Vagina (tissue), 2 donors: ENCODE data around the gene UST. TPM values are rescaled to one million over a fixed set of nuclear protein-coding genes. Genes with fewer than 3 reads are reported as not detected.

ENCODE experiments used
- DNase-seq, 2 donors: peaks; one replicate each; pipeline ENCODE4 v3.0.0-alpha.2; 2017; ENCODE audit errors: extremely low spot score in 2 of 2
- H3K27ac ChIP-seq: fragments of 200-600 bp; sonication (generic); one replicate; pipeline ENCODE4 v1.5.1; 2019
- H3K27me3 ChIP-seq: fragments of 200-600 bp; sonication (generic); one replicate; pipeline ENCODE4 v1.5.1; 2019
- H3K36me3 ChIP-seq, 2 donors: fragments of 200-600 bp; sonication (generic); one replicate each; pipeline ENCODE4 v1.5.1; 2017 to 2019
- H3K4me1 ChIP-seq: fragments of 200-600 bp; sonication (generic); one replicate; pipeline ENCODE4 v1.5.1; 2019
- H3K4me3 ChIP-seq, 2 donors: fragments of 200-600 bp; sonication (generic); 1 replicate in 1 of 2; 2 replicates in 1 of 2; pipeline ENCODE4 v1.5.1; 2016 to 2019
- H3K9me3 ChIP-seq: fragments of 200-600 bp; sonication (generic); one replicate; pipeline ENCODE4 v1.5.1; 2019
- POLR2A ChIP-seq, 2 donors: fragments of 450-650 bp; IDR thresholded peaks; one replicate each; pipeline ENCODE4 v1.6.1; 2017; ENCODE audit warnings: antibody characterized with exemption in 2 of 2, mild to moderate bottlenecking in 2 of 2, moderate library complexity in 2 of 2
- POLR2AphosphoS5 ChIP-seq, 2 donors: sonication (generic); formaldehyde crosslinking; IDR thresholded peaks; one replicate each; pipeline ENCODE4 v1.9.0; 2017; ENCODE audit warnings: antibody characterized with exemption in 2 of 2, mild to moderate bottlenecking in 2 of 2, low read depth in 1 of 2; ENCODE audit not compliant: insufficient read depth in 1 of 2
- intact Hi-C: fragments of 100-400 bp; cut with DNase I; formaldehyde crosslinking; loops from one replicate; pipeline ENCODE4 v1.15.1; 2023
- total RNA-seq: library from RNA; depleted of rRNA; stranded (reverse); fragments of >200 nt; gene quantifications from one replicate; pipeline ENCODE4 v1.2.3, GENCODE V29; 2016
- TF ChIP-seq, protein P1 (sequence below), 3 experiments: fragments of 450-650 bp in 2 of 3; fragments of 200-600 bp in 1 of 3; sonication (generic) in 1 of 3; IDR thresholded peaks; one replicate each; pipeline ENCODE4 v1.5.1; 2017 to 2019; ENCODE audit warnings: antibody characterized with exemption in 3 of 3, mild to moderate bottlenecking in 2 of 3, moderate library complexity in 2 of 3

Gene UST
- total RNA-seq, 1 donor from 2014 or later = 14.2 TPM

DNA sequence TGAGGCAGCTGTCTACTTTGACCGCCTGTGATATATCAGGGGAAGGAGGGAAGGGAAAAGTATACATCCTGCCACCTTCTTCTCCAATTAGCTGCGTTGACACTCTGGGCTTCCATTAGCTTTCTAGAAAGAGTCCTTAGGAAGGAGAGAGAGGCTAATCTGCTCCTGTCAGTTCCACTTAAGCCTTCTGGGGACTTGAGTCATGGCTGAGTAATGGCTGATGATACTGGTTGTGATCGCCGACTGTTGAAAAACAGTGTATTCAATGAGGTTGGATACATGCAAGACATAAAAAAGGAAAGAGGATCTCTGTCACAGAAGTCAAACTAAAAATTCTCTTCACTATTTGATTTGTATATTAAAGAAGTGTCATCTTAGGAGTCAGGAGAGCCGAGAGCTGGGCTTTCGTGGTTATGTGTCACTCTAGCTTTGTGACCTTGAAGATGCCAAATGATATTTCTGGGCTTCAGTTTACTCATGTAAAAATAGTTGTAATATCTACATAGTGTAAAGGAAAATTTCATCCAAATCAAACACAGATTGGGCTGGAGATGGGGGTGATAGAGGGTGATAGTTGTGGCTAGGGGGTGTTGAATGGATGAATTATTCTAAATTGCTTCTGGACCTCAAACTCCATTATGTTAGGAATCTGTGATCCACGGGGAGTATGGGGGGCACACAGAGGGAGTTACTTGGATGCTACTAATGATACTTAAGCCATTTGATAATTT is 189.0 kb downstream of the UST start:
- no peak overlapping the region for H3K27ac ChIP-seq
- no peak for DNase-seq
- TF ChIP-seq POLR2AphosphoS5 (IDR thresholded peaks at IDR 0.05; ENCODE audit: insufficient read depth in 1 of 2, low read depth in 1 of 2) = peak in 1 of 2 donors; percentile 34
- TF ChIP-seq, protein P1, sequence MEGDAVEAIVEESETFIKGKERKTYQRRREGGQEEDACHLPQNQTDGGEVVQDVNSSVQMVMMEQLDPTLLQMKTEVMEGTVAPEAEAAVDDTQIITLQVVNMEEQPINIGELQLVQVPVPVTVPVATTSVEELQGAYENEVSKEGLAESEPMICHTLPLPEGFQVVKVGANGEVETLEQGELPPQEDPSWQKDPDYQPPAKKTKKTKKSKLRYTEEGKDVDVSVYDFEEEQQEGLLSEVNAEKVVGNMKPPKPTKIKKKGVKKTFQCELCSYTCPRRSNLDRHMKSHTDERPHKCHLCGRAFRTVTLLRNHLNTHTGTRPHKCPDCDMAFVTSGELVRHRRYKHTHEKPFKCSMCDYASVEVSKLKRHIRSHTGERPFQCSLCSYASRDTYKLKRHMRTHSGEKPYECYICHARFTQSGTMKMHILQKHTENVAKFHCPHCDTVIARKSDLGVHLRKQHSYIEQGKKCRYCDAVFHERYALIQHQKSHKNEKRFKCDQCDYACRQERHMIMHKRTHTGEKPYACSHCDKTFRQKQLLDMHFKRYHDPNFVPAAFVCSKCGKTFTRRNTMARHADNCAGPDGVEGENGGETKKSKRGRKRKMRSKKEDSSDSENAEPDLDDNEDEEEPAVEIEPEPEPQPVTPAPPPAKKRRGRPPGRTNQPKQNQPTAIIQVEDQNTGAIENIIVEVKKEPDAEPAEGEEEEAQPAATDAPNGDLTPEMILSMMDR (IDR thresholded peaks at IDR 0.05) = no peak

DNA sequence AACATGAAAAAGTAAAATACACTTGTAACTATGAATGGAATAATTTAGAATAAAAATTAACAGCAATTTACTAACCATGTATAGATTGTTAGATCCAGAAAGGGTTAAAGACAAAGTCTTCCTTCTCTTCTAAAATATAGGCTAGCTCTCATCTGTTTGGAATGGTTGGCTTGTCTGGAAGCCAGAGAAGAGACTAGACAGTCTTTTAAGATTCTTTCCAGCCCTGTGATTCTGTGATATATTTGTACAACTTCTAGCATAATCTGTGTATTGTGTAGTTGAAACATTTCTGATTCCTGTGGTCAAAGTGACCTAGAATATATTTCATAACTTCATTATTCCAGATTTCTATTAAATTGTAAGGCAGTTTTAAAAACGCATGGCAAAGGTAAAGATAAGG is 196.6 kb downstream of the UST start:
- TF ChIP-seq, protein P1 (IDR thresholded peaks at IDR 0.05) = no peak
- Histone ChIP-seq H3K27me3 (no peaks in the 10 kb centered on the region), H3K4me1 (peaks cover 11% of the 10 kb centered on the region), H3K4me3 (no peak overlapping the region), H3K9me3 (no peaks in the 10 kb centered on the region), H3K36me3 (no peaks in the 10 kb centered on the region), H3K27ac (no peak overlapping the region)
- intact Hi-C loops = loop anchor here (10.0 kb wide), 1 partner anchor 199 kb away; the partner anchor contains the start of gene UST
- DNase-seq = no peak

More for the DNA sequence above, 189.0 kb downstream of the UST start:
- H3K9me3 ChIP-seq = no peaks in the 10 kb centered on the region
- no peak overlapping the region for H3K4me3 ChIP-seq
- no peaks in the 10 kb centered on the region for H3K36me3 ChIP-seq
- H3K27me3 ChIP-seq = no peaks in the 10 kb centered on the region
- H3K4me1 ChIP-seq = peaks cover 17% of the 10 kb centered on the region
- intact Hi-C loops = no loop called here

DNA sequence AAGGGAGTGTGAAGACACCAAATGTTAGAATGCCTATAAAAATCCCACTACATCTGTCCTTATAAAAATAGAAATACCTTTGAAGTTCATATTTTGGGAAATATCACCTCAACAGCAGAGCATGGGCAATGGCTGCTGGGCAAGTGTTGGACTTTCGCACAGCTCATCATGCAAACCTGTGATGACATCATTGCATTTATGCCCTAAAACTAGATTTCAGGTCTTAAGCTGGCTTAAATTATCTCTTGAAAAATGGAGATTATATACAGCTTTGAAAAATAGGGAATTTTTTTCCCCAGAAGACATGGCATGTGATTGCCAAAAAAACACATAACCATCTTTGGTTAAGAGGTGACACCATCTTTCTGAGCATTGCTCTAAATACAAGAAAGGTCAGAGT is 197.8 kb downstream of the UST start:
- peaks cover 11% of the 10 kb centered on the region for H3K4me1 ChIP-seq
- TF ChIP-seq, protein P1 (IDR thresholded peaks at IDR 0.05) = no peak
- TF ChIP-seq POLR2AphosphoS5 (IDR thresholded peaks at IDR 0.05; ENCODE audit: insufficient read depth in 1 of 2, low read depth in 1 of 2) = no peak
- TF ChIP-seq POLR2A (IDR thresholded peaks at IDR 0.05) = no peak

DNA sequence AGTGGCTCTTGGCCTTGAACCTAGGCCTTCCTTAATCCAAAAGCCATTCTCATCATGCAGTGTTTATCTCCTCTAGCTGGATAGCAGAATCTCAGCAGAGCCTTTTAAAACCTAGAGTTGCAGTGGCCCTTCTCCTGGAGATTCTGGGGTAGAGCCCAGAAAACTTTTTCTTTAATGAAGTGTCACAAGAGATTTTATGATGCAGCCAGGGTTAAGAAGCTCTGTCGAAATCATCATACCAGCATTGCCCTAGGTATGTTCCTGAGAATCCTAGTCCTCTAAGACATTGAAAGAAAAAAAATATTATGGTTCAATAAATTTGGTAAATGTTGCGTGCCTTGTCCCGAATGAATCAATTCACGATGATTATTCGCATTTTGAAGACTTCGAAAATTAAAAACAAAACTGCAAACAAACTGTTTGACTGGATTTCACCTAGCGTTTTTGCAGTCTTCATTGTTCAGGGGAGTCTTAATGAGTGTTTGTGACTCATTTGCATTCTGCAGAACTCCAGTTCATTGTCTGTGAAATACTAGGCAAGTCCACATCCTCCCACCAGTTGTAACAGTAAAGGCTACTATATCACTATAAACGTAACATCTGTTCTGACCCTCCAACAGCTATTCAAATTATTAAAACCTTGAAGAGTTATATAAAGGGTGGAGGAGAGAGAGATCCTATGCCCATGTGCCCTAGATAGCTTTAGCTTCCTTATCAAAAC is 198.6 kb downstream of the UST start:
- DNase-seq = no peak
- Histone ChIP-seq H3K27me3 (no peaks in the 10 kb centered on the region), H3K27ac (no peak overlapping the region), H3K4me3 (no peak overlapping the region), H3K36me3 (no peaks in the 10 kb centered on the region), H3K4me1 (peaks cover 11% of the 10 kb centered on the region), H3K9me3 (no peaks in the 10 kb centered on the region)
- TF ChIP-seq POLR2A (IDR thresholded peaks at IDR 0.05) (no peak), POLR2AphosphoS5 (IDR thresholded peaks at IDR 0.05; ENCODE audit: insufficient read depth in 1 of 2, low read depth in 1 of 2) (no peak)
- TF ChIP-seq, protein P1 (IDR thresholded peaks at IDR 0.05) = no peak
- intact Hi-C loops = loop anchor here (5.0 to 10.0 kb wide), 2 partner anchors 201 to 368 kb away; partner anchors contain the start of gene UST

More for the DNA sequence above, 197.8 kb downstream of the UST start:
- Histone ChIP-seq H3K4me3 (no peak overlapping the region), H3K27me3 (no peaks in the 10 kb centered on the region), H3K9me3 (no peaks in the 10 kb centered on the region), H3K27ac (no peak overlapping the region), H3K36me3 (no peaks in the 10 kb centered on the region)
- DNase-seq = no peak
- intact Hi-C loops = loop anchor here (5.0 to 10.0 kb wide), 2 partner anchors 200 to 367 kb away; partner anchors contain the start of gene UST
